Amygdala (tissue), 56 donors: Measurements from ENCODE around the gene EFR3B.
"Not testable (repeated sequence)": the region's sequence is repeated elsewhere in the genome, so short reads cannot be mapped to it uniquely, and the experiment has no call there.

Experiments
- DNase-seq, 56 donors: peaks; one replicate each; lab custom pipeline; 2025; lab: John Stamatoyannopoulos, UW

EFR3B gene, protein sequence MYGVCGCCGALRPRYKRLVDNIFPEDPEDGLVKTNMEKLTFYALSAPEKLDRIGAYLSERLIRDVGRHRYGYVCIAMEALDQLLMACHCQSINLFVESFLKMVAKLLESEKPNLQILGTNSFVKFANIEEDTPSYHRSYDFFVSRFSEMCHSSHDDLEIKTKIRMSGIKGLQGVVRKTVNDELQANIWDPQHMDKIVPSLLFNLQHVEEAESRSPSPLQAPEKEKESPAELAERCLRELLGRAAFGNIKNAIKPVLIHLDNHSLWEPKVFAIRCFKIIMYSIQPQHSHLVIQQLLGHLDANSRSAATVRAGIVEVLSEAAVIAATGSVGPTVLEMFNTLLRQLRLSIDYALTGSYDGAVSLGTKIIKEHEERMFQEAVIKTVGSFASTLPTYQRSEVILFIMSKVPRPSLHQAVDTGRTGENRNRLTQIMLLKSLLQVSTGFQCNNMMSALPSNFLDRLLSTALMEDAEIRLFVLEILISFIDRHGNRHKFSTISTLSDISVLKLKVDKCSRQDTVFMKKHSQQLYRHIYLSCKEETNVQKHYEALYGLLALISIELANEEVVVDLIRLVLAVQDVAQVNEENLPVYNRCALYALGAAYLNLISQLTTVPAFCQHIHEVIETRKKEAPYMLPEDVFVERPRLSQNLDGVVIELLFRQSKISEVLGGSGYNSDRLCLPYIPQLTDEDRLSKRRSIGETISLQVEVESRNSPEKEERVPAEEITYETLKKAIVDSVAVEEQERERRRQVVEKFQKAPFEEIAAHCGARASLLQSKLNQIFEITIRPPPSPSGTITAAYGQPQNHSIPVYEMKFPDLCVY

DNA sequence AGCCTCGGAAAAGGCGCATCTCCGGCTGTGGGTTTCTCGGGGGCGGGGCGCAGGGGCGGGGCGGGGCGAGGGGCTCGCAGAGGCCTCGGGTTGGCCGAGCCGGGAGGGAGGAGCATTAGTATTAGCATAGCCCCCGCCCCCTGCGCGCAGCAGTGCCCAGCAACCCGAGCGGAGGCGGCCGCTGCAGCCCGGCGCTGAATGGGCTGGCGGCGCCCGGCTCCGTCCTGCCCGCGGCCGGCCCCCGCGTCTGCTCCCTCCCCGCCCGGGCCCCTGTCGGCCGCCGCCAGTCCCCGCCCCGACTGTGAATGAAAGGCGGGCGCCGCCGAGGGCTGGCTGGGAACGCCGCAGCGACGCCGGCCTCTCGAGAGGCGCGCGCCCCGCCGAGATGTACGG is at the start of gene EFR3B:
TSS of gene EFR3B (plus strand) at position 149 of the 393 bp plus-strand sequence. CDS start at position 386, 237 bp downstream.
- peak in 55 of 56 donors; percentile 55 to 98 (median 92) for DNase-seq

- no peak for DNase-seq
These were observed 48.3 kb upstream of the EFR3B start for GRCh38 chr2:24993406-24994145.

DNA sequence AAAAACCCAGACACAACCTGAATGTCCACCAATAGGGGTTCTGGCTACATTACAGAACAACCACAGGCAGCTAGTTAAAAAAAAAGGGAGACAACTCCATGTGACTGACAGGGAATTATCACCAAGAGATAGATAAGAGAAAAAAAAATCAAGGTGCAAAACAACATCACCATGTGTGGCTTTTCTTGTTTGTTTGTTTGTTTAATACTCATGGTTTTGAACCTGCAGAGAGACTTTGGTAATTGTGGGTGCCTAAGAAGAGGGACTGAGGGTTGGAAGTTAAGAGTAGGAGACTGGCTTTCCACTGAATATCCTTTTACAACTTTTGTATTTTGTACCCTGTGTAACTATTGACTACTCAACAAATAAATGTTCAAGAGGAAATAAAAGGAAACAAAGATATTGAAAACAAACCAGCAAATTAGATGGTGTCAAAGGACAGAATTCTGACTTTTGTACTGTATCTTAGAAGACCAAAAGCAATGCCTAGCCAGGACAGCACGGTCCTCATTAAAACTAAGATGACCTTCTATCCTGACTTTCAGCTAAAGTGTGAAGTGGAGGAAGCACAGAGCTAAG is 47.6 kb upstream of the EFR3B start:
- DNase-seq = no peak

GRCh38 chr2:24999097-24999496 is 42.8 kb upstream of the EFR3B start:
- DNase-seq = not testable (repeated sequence)

DNA sequence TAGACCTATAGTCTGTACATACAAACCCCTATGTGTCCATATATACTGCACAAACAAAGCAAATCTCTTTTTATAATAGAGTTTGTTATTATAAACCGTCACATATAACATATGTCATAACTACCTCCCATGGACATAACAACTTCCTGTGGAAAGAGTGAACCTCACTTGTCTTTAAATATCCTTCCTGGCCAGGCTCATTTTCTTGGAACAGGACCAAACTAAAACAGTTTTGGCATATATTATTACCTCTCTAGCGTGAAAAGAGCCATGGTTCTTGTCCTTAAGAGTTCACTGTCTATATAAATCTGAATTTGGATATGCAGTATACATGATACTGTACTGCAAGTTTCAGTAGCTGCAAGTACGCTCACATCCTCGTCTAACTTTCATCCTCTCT is 41.8 kb upstream of the EFR3B start:
- no peak for DNase-seq

DNA sequence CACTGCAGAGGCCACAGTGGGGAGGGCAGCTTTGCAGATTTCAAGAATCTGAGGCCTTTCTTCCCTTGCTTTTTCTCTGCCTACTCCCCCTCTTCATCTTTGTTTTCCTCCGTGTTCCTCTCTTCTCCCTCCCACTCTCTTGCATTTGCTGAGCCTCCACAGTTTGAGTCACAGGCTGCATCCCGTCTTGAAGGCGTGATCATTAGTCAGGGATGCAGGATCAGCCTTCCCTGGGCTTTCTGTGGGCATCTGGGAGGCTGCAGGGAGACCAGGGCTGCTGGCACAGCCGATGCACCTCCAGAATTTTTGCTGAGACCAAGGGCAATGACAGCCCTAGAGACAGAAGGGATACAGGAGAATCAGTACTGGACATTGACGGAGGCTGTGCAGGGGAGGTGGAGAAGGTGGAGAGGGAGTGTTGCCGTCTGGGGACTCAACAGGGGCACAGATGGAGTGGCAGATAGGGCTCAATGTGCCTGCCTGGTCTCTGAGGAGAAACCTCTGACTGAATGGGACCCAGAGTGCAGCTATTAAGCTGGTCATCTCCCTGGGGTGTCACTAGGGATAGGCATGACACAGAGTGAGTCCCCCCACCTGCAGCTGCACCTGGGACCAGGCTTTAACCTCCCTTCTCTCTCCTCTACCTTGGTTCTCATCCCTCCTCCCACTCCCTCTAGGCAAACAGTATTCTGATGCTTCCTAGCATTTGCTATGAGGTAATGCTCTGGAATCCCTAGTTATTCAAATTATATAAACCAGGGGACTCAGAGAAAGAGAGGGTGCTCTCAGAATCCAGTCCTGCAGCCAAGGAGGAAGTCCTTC is 41.2 kb upstream of the EFR3B start:
- DNase-seq = peak in 25 of 56 donors; percentile 2 to 69 (median 24)

- DNase-seq = no peak
These were observed 40.6 kb upstream of the EFR3B start for GRCh38 chr2:25001325-25001637.

- DNase-seq = no peak
These were observed 39.8 kb upstream of the EFR3B start for GRCh38 chr2:25002066-25002465.

GRCh38 chr2:25009954-25010353 is 31.9 kb upstream of the EFR3B start:
- DNase-seq = peak in 1 of 56 donors; percentile 2

- DNase-seq = not testable (repeated sequence)
These were observed 30.5 kb upstream of the EFR3B start for GRCh38 chr2:25011342-25011741.

DNA sequence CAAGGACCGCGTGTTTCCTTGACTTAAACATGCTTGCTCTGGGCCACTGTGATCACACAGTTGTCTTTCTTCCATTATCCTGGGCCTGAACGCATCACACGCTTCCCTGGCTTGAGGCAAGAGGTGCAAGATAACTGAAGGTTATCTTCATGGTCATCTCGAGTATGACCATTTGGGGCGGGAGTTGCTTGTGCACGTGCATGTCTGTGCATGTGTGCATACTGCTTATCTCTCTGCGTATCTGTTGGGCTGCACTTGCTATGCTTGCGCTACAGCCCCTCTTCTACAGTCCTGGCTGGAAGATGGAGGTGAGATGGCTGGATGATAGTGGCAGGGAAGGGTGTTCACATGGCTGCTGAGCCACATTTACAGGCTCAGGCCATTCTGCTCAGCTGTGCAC is 27.2 kb upstream of the EFR3B start:
- DNase-seq = no peak

DNA sequence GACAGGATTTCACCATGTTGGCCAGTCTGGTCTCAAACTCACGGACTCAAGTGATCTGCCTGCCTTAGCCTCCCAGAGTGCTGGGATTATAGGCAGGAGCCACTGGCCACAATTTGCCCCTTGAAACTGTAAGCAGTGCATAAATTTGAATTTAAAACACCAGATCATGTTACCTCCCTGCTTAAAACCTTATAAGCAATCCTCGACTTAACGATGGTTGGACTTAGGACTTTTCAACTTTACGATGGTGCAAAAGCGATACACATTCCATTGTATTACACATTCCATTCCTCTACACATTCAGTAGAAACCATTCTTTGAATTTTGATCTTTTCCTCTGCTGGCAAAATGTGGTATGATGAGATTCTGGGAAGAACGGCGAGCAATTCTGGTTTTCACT is 23.2 kb upstream of the EFR3B start:
- DNase-seq = no peak

DNA sequence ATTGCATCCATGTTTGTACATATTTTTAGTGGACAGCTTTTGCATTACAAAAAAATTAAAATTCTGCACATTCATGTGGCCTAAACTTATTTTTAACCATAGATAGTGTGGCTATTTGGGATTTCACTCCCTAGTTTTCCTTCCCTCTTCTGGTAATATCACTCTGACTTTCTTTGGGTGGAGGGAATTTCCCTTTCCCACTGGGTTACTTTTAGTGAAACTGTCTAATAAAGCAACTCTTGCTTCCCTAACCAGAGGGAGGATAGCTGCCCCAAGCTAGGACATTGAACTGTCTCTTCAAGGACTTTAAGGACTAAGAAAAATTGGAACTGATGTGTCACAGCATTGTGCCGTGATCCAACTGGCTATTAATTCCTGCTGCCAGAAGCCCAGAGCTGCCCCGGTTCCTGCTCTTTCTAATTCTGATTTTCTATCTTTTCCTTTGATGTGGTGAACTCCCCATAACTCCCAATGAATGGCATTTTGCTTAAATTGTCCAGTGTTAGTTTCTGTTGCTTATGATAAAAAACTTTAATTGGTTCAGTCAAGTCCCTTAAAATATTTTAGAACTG is 20.0 kb upstream of the EFR3B start:
- DNase-seq = no peak

DNA sequence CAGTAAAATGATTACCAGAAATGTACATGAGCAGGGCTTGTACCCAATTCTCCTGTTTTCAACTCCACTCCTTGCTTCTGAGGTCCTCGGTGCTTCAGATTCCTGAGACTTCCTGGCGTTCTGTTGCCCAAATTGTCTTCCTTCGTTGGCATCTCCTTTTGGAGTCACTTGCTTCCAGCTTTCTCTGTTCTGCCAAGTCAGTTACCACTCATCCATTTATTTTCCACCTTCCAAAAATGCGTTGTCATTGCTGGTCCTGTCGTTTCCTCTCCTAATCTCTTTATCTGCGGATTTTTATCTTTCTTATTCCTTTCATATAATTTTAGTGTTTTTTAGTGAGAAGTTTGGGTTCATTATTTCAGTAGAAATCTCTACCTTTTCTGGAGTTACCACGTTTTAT is 18.5 kb upstream of the EFR3B start:
- DNase-seq = no peak

- DNase-seq = no peak
These were observed 16.5 kb upstream of the EFR3B start for GRCh38 chr2:25025229-25026007.

GRCh38 chr2:25026008-25026530 is 15.8 kb upstream of the EFR3B start:
- no peak for DNase-seq

DNA sequence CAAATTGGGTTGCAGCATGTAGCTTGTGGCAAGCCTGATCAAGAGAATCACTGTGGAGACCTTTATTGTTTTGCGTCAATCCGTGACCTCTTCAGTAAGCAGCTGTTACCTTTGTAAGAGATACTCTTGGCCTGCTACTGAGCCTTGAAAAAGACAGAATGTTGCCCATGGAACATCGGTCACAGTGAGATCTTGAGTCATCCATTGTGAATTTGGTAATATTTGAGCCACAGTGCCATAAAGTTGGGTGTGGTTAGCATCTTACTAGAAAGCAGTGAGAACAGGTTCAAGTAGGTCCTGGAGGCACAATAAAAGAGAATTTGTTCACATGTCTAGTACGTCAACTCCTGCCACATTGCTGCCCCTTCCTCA is 12.7 kb upstream of the EFR3B start:
- no peak for DNase-seq

DNA sequence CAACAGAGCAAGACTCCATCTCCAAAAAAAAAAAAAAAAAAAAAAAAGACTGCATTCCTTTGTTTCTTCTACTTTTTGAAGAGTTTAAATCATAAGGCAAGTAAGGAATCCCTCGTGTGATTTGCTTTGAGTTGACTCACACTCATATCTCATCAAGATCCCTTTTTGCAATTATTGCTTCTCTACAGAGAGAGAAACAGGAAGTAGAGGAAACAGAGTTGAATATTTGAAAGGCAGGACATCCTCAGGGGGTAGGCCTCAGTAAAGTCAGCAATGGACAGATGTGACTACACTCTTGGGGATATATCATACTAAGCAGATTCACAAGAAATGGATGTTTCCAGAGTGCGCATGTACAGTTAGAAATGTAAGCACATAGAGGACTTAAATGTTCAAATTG is 11.2 kb upstream of the EFR3B start:
- DNase-seq = no peak

DNA sequence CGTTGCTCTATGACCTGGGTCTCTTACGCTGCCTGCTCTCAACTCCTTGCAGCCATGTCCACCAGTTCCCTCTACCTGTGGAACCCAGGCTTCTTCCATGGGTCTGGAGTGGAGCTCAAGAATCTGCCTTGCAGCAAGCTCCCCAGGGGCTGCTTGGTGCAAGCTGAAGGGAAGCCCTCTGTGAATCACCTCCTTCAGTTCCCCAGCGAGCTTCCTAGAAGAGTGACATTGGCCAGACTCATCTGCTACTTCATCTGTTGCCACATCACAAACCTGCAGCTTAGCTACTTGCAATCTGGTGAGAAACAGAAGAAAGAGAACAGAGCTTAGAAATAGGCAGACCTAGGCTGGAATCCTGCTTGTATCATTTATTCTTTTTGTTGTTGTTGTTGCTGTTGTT is 9.8 kb upstream of the EFR3B start:
- no peak for DNase-seq
